GM12878 (cell line): ENCODE measurements around the gene RAB26.

Source experiments
- CTCF ChIP-seq, 3 experiments: IDR thresholded peaks in 2 of 3; conservative IDR thresholded peaks in 1 of 3; 2 replicates each; pipeline ENCODE4 v1.5.1; 2011; ENCODE audit warnings: low read depth in 3 of 3, low read length in 3 of 3, mild to moderate bottlenecking in 3 of 3, control low read depth in 2 of 3, moderate library complexity in 2 of 3, inconsistent platforms in 1 of 3, mixed read lengths in 1 of 3; ENCODE audit not compliant: control insufficient read depth in 2 of 3, insufficient read depth in 1 of 3; ENCODE audit errors: extremely low read depth in 1 of 3
- DPF2 ChIP-seq: fragments of 450-650 bp; IDR thresholded peaks from 2 replicates; pipeline ENCODE4 v1.6.1; 2017; ENCODE audit warnings: mild to moderate bottlenecking
- EP300 ChIP-seq, 2 experiments: fragments of 150-350 bp in 1 of 2; IDR thresholded peaks; 2 replicates each; pipeline ENCODE4 v1.6.1; 2011 to 2012; ENCODE audit warnings: low read depth in 2 of 2, low read length in 2 of 2, borderline replicate concordance in 1 of 2, improper control_type of control experiment in 1 of 2, inconsistent platforms in 1 of 2; ENCODE audit not compliant: control insufficient read depth in 1 of 2
- IRF4 ChIP-seq: IDR thresholded peaks from 2 replicates; pipeline ENCODE4 v1.6.1; 2011; ENCODE audit warnings: low read depth, low read length
- JUNB ChIP-seq: IDR thresholded peaks from 2 replicates; pipeline ENCODE4 v1.6.1; 2016; ENCODE audit warnings: antibody characterized with exemption, mild to moderate bottlenecking
- NR2F1 ChIP-seq: fragments of 450-650 bp; conservative IDR thresholded peaks from 2 replicates; pipeline ENCODE4 v1.6.1; 2017; ENCODE audit warnings: mild to moderate bottlenecking
- PBX3 ChIP-seq: IDR thresholded peaks from 2 replicates; pipeline ENCODE4 v1.6.1; 2011; ENCODE audit warnings: mild to moderate bottlenecking, low read depth, low read length, moderate library complexity; ENCODE audit not compliant: insufficient replicate concordance
- PKNOX1 ChIP-seq: fragments of 450-650 bp; IDR thresholded peaks from 2 replicates; pipeline ENCODE4 v1.6.1; 2016; ENCODE audit warnings: mild to moderate bottlenecking
- PRDM15 ChIP-seq: fragments of 450-650 bp; formaldehyde crosslinking; IDR thresholded peaks from 2 replicates; pipeline ENCODE4 v1.4.0; 2020; ENCODE audit warnings: mild to moderate bottlenecking, moderate library complexity
- SUZ12 ChIP-seq: fragments of 200-600 bp; sonication (generic); IDR thresholded peaks from one replicate; pipeline ENCODE4 v1.6.1; 2018; ENCODE audit warnings: antibody characterized with exemption, mild to moderate bottlenecking; ENCODE audit not compliant: unreplicated experiment
- USF1 ChIP-seq: IDR thresholded peaks from 2 replicates; pipeline ENCODE4 v1.6.1; 2011; ENCODE audit warnings: borderline replicate concordance, low read depth, mild to moderate bottlenecking, moderate library complexity, mixed read lengths, low read length; ENCODE audit not compliant: insufficient read depth; ENCODE audit errors: extremely low read length
- USF2 ChIP-seq: IDR thresholded peaks from 2 replicates; pipeline ENCODE4 v1.6.1; 2011; ENCODE audit warnings: low read depth, low read length, improper control_type of control experiment, borderline replicate concordance
- ZNF274 ChIP-seq: IDR thresholded peaks from one replicate; pipeline ENCODE4 v1.8.0; 2011; ENCODE audit not compliant: insufficient read length, insufficient read depth
- ZNF592 ChIP-seq: fragments of 450-650 bp; IDR thresholded peaks from 2 replicates; pipeline ENCODE4 v1.6.1; 2017; ENCODE audit warnings: mild to moderate bottlenecking, moderate library complexity

- TF ChIP-seq PRDM15 (CRISPR knock-in tag) = no peak
- TF ChIP-seq JUNB = no peak
- no peak for TF ChIP-seq USF1
- no peak for TF ChIP-seq USF2
- TF ChIP-seq EP300 (IDR thresholded peaks at IDR 0.05; ENCODE audit: borderline replicate concordance in 1 of 2, control insufficient read depth in 1 of 2, low read depth in 2 of 2, low read length in 2 of 2) = no peak
- no peak for TF ChIP-seq CTCF (IDR thresholded peaks at IDR 0.05 in 2 of 3, conservative IDR thresholded peaks at IDR 0.05 in 1 of 3; ENCODE audit: control insufficient read depth in 2 of 3, extremely low read depth in 1 of 3, insufficient read depth in 1 of 3, low read depth in 3 of 3, low read length in 3 of 3)
- TF ChIP-seq SUZ12 = peak; percentile 28
- TF ChIP-seq PKNOX1 = no peak
- no peak for TF ChIP-seq PBX3
- TF ChIP-seq DPF2 = no peak
- no peak for TF ChIP-seq ZNF274
- no peak for TF ChIP-seq ZNF592
- no peak for TF ChIP-seq IRF4
- TF ChIP-seq NR2F1 = no peak
Measured at GRCh38 chr16:2195322-2196161, 47.1 kb downstream of the RAB26 start.
